GM12891 (cell line): Measurements from ENCODE around the gene TENM4.

Experiments used
- POLR2A ChIP-seq: IDR thresholded peaks from 2 replicates; pipeline ENCODE4 v1.6.1; 2011; ENCODE audit warnings: low read depth, low read length, control low read depth
- POLR2AphosphoS5 ChIP-seq: IDR thresholded peaks from 2 replicates; pipeline ENCODE4 v1.6.1; 2011; ENCODE audit warnings: low read depth, low read length, control low read depth
- POU2F2 ChIP-seq: IDR thresholded peaks from 2 replicates; pipeline ENCODE4 v1.6.1; 2011; ENCODE audit warnings: low read depth, mild to moderate bottlenecking, control low read depth, low read length, moderate library complexity
- SPI1 ChIP-seq: IDR thresholded peaks from 2 replicates; pipeline ENCODE4 v1.6.1; 2011; ENCODE audit warnings: low read depth, low read length, control low read depth
- TAF1 ChIP-seq: IDR thresholded peaks from 2 replicates; pipeline ENCODE4 v1.6.1; 2011; ENCODE audit warnings: low read depth, low read length, control low read depth

GRCh38 chr11:79100093-79100910 lies 340.5 kb downstream of the TENM4 start:
- TF ChIP-seq POLR2A: no peak
- TF ChIP-seq POLR2AphosphoS5: no peak
- no peak for TF ChIP-seq POU2F2
- no peak for TF ChIP-seq TAF1
- TF ChIP-seq SPI1: no peak
